Panc1 (cell line): ENCODE results near the gene CLCF1. TPM values are rescaled to one million over a fixed set of nuclear protein-coding genes. Genes with fewer than 3 reads are reported as not detected.

ENCODE experiments used
- ATAC-seq: fragments of 200-7000 bp; cut with Tn5 transposase; 2 replicates; pipeline ENCODE4 v1.9.1; 2020; ENCODE audit warnings: mild to moderate bottlenecking, moderate library complexity
- BruUV-seq: library from RNA; stranded (reverse); fragments of 400-500 nt; replicated peaks from 2 replicates; lab custom pipeline; 2021; lab: Mats Ljungman, UMichigan
- CTCF ChIA-PET: fragments of 300-600 bp; sonication (Branson Sonifier 250); formaldehyde crosslinking; loops from one replicate; lab custom pipeline; 2022; ENCODE audit warnings: antibody characterized with exemption; lab: Charles Lee
- POLR2A ChIA-PET: fragments of 300-600 bp; sonication (Branson Sonifier 250); formaldehyde crosslinking; loops from one replicate; lab custom pipeline; 2022; ENCODE audit warnings: antibody characterized with exemption; lab: Charles Lee
- DNase-seq: peaks from one replicate; pipeline ENCODE4 v3.0.0-alpha.2; 2010; ENCODE audit warnings: low read depth, low spot score
- H3K27ac ChIP-seq: 2 replicates; pipeline ENCODE4 v1.5.1; 2011; ENCODE audit warnings: mild to moderate bottlenecking, low read length, inconsistent platforms
- H3K27me3 ChIP-seq: fragments of 200-500 bp; sonication (Bioruptor generic); 2 replicates; pipeline ENCODE4 v1.6.0; 2014; ENCODE audit warnings: low read length, inconsistent platforms; ENCODE audit not compliant: control insufficient read depth, insufficient read depth
- H3K36me3 ChIP-seq: fragments of 200-500 bp; sonication (Bioruptor generic); 2 replicates; pipeline ENCODE4 v1.5.1; 2014; ENCODE audit warnings: inconsistent platforms, mild to moderate bottlenecking, low read length, moderate library complexity; ENCODE audit not compliant: control insufficient read depth, insufficient read depth
- H3K4me1 ChIP-seq: 2 replicates; pipeline ENCODE4 v1.5.1; 2011; ENCODE audit warnings: inconsistent platforms, mild to moderate bottlenecking, low read length, moderate library complexity; ENCODE audit not compliant: control insufficient read depth, insufficient read depth
- H3K4me3 ChIP-seq, 2 experiments: 2 replicates each; pipeline ENCODE4 v1.5.1; 2011 to 2012; ENCODE audit warnings: low read depth in 2 of 2, low read length in 2 of 2, mild to moderate bottlenecking in 2 of 2, inconsistent platforms in 1 of 2, moderate library complexity in 1 of 2
- H3K9me3 ChIP-seq: fragments of 200-500 bp; sonication (Bioruptor generic); 2 replicates; pipeline ENCODE4 v1.5.1; 2014; ENCODE audit warnings: low read depth, mild to moderate bottlenecking, inconsistent platforms, low read length, moderate library complexity; ENCODE audit not compliant: control insufficient read depth, insufficient read depth
- POLR2AphosphoS5 ChIP-seq: IDR thresholded peaks from 2 replicates; pipeline ENCODE4 v1.6.1; 2012; ENCODE audit warnings: mild to moderate bottlenecking, low read depth, low read length, moderate library complexity
- SIN3A ChIP-seq: IDR thresholded peaks from 2 replicates; pipeline ENCODE4 v1.6.1; 2012; ENCODE audit warnings: low read depth, mild to moderate bottlenecking, low read length, moderate library complexity, borderline replicate concordance; ENCODE audit not compliant: insufficient read depth
- TCF7L2 ChIP-seq: IDR thresholded peaks from 2 replicates; pipeline ENCODE4 v1.6.1; 2011; ENCODE audit warnings: mild to moderate bottlenecking, low read depth, low read length, inconsistent platforms
- in situ Hi-C: cut with HindIII; loops from 2 replicates; pipeline ENCODE4 v1.10.0; 2016; ENCODE audit warnings: low sequenced_read_pairs, low pct_unique_long_range_greater_than_20kb
- intact Hi-C: fragments of 100-400 bp; cut with micrococcal nuclease; formaldehyde crosslinking; loops from one replicate; pipeline ENCODE4 v1.10.0; 2022; ENCODE audit not compliant: unreplicated experiment
- total RNA-seq: library from RNA; stranded (reverse); gene quantifications from one replicate; pipeline ENCODE4 v1.2.1, GENCODE V29; 2021; ENCODE audit not compliant: unreplicated experiment
- TF ChIP-seq, protein P1 (sequence below): fragments of 450-650 bp; IDR thresholded peaks from 2 replicates; pipeline ENCODE4 v1.5.1; 2017; ENCODE audit warnings: mild to moderate bottlenecking
- TF ChIP-seq, protein P2 (sequence below), 2 experiments: IDR thresholded peaks; 2 replicates each; pipeline ENCODE4 v1.6.1; 2011 to 2012; ENCODE audit warnings: low read depth in 2 of 2, control low read depth in 1 of 2, low read length in 1 of 2, mild to moderate bottlenecking in 1 of 2, moderate library complexity in 1 of 2; ENCODE audit not compliant: insufficient read depth in 1 of 2

Gene CLCF1
- total RNA-seq, 1 experiment from 2014 or later: 9.3 TPM

DNA sequence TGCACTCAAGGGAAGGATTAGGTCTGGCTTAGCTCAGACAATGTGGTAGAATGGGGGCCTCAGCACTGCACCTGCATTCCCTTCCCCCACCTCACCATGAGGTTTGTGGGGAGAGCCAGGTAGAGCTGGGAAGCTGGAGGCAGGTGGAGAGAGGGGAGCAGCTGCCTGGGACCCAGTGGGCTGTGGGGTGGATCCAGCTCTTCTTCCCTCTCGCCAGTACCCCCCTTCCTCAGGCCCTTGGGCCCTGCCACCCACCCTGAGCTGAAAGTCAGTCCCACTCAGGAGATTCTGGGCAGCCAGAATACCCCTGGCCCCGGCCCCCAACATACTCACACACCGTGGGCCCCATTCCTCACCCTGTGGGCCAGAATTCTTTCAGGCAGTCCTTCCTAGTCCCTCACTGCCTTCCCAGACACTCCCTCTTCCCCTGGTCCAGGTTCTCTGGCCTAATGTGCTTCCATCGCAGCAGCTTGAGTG, 17.0 kb downstream of the CLCF1 start:
- DNase-seq: no peak
- BruUV-seq: no TSS peak
- in situ Hi-C loops (no loop called here), intact Hi-C loops (no loop called here)
- H3K27me3 ChIP-seq: no peaks in the 10 kb centered on the region
- H3K27ac ChIP-seq: peak overlapping the region; percentile 94
- no peak for ATAC-seq
- ChIA-PET CTCF (interaction anchor here (0.8 to 7.9 kb wide), 7 partner anchors 10 to 94 kb away, joined by 3 to 207 read pairs (median 13); partner anchors contain the start of gene CLCF1), POLR2A (interaction anchor here (0.9 to 1.6 kb wide), 2 partner anchors 17 to 25 kb away, joined by 9 to 15 read pairs; partner anchors contain the start of gene CLCF1)
- no peaks in the 10 kb centered on the region for H3K9me3 ChIP-seq
- TF ChIP-seq, protein P1, sequence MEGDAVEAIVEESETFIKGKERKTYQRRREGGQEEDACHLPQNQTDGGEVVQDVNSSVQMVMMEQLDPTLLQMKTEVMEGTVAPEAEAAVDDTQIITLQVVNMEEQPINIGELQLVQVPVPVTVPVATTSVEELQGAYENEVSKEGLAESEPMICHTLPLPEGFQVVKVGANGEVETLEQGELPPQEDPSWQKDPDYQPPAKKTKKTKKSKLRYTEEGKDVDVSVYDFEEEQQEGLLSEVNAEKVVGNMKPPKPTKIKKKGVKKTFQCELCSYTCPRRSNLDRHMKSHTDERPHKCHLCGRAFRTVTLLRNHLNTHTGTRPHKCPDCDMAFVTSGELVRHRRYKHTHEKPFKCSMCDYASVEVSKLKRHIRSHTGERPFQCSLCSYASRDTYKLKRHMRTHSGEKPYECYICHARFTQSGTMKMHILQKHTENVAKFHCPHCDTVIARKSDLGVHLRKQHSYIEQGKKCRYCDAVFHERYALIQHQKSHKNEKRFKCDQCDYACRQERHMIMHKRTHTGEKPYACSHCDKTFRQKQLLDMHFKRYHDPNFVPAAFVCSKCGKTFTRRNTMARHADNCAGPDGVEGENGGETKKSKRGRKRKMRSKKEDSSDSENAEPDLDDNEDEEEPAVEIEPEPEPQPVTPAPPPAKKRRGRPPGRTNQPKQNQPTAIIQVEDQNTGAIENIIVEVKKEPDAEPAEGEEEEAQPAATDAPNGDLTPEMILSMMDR: no peak
- TF ChIP-seq POLR2AphosphoS5 (no peak), SIN3A (no peak), TCF7L2 (no peak)
- TF ChIP-seq, protein P2, sequence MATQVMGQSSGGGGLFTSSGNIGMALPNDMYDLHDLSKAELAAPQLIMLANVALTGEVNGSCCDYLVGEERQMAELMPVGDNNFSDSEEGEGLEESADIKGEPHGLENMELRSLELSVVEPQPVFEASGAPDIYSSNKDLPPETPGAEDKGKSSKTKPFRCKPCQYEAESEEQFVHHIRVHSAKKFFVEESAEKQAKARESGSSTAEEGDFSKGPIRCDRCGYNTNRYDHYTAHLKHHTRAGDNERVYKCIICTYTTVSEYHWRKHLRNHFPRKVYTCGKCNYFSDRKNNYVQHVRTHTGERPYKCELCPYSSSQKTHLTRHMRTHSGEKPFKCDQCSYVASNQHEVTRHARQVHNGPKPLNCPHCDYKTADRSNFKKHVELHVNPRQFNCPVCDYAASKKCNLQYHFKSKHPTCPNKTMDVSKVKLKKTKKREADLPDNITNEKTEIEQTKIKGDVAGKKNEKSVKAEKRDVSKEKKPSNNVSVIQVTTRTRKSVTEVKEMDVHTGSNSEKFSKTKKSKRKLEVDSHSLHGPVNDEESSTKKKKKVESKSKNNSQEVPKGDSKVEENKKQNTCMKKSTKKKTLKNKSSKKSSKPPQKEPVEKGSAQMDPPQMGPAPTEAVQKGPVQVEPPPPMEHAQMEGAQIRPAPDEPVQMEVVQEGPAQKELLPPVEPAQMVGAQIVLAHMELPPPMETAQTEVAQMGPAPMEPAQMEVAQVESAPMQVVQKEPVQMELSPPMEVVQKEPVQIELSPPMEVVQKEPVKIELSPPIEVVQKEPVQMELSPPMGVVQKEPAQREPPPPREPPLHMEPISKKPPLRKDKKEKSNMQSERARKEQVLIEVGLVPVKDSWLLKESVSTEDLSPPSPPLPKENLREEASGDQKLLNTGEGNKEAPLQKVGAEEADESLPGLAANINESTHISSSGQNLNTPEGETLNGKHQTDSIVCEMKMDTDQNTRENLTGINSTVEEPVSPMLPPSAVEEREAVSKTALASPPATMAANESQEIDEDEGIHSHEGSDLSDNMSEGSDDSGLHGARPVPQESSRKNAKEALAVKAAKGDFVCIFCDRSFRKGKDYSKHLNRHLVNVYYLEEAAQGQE (IDR thresholded peaks at IDR 0.05; ENCODE audit: insufficient read depth in 1 of 2, low read depth in 2 of 2, low read length in 1 of 2): no peak
- no peak overlapping the region for H3K4me3 ChIP-seq
- H3K36me3 ChIP-seq: no peaks in the 10 kb centered on the region
- peaks cover 59% of the 10 kb centered on the region for H3K4me1 ChIP-seq

DNA sequence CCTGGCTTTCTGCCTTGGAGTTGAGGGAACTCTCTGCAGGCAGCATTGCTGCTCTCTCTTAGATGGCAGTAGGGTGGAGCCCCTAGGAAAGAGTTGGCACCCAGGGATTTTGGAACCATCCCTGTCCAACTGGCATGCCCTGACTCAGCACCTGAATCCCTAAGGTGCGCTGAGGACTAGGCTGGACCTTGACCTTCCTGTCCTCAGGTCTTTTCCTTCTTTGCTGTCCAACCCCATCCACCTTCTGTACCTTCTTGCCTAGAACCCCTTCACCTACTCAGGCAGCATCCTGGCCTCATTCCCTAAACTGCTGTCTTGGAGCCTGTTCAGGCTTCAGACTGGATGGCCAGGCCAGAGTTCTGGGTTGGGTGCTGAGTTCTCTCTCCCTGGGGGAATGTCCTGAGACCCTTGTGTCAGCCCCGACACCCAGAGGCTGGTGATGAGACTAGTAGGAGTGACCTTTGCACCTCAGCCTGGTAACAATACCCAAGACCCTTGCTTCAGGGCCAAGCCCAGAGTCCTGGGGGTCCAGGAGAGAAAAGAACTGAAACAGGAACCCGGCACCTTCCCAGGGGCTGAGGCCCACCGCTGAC, 17.5 kb downstream of the CLCF1 start:
- BruUV-seq: no TSS peak
- DNase-seq (no peak), ATAC-seq (no peak)
- intact Hi-C loops: no loop called here
- Histone ChIP-seq H3K27ac (peak overlapping the region; percentile 94), H3K36me3 (no peaks in the 10 kb centered on the region), H3K4me3 (no peak overlapping the region), H3K27me3 (no peaks in the 10 kb centered on the region), H3K4me1 (peaks cover 63% of the 10 kb centered on the region), H3K9me3 (no peaks in the 10 kb centered on the region)
- CTCF ChIA-PET: interaction anchor here (0.7 to 7.9 kb wide), 8 partner anchors 10 to 275 kb away, joined by 3 to 207 read pairs (median 6); partner anchors contain the start of gene CLCF1
- TF ChIP-seq, protein P1: no peak
- TF ChIP-seq TCF7L2 (no peak), POLR2AphosphoS5 (no peak), SIN3A (no peak)
- TF ChIP-seq, protein P2 (IDR thresholded peaks at IDR 0.05; ENCODE audit: insufficient read depth in 1 of 2, low read depth in 2 of 2, low read length in 1 of 2): no peak
- in situ Hi-C loops: no loop called here
- POLR2A ChIA-PET: interaction anchor here (0.6 to 1.6 kb wide), 4 partner anchors 14 to 103 kb away, joined by 3 to 11 read pairs (median 8); no protein-coding TSS in a partner anchor
